ENCODE results near the gene SH3PXD2B.
"Not testable (repeated sequence)": the region's sequence is repeated elsewhere in the genome, so short reads cannot be mapped to it uniquely, and the experiment has no call there.

The SH3PXD2B gene

GRCh38 chr5:172353271-172353812 is 101.0 kb downstream of the SH3PXD2B start:
- H3K9me3 ChIP-seq (ENCODE audit: control insufficient read depth in 1 of 2, low read length in 2 of 2), result no peaks in the 10 kb centered on the region
- H3K36me3 ChIP-seq (ENCODE audit: control insufficient read depth in 1 of 2, insufficient read depth in 2 of 2, low read length in 2 of 2), result peaks cover 32 to 81% of the 10 kb centered on the region in 2 donors
- no peaks in the 10 kb centered on the region for H3K4me1 ChIP-seq (ENCODE audit: control insufficient read depth in 1 of 2, insufficient read depth in 2 of 2, low read length in 2 of 2)
- no peak overlapping the region for H3K27ac ChIP-seq (ENCODE audit: low read length)
- H3K27me3 ChIP-seq (ENCODE audit: low read depth, low read length), result no peaks in the 10 kb centered on the region
- no peak overlapping the region for H3K4me3 ChIP-seq (ENCODE audit: low read depth in 1 of 2, low read length in 2 of 2)

GRCh38 chr5:172352526-172352925 is 101.8 kb downstream of the SH3PXD2B start:
- not testable (repeated sequence) for H3K4me1 ChIP-seq (ENCODE audit: control insufficient read depth in 1 of 2, insufficient read depth in 2 of 2, low read length in 2 of 2); H3K27me3 ChIP-seq (ENCODE audit: low read depth, low read length); H3K4me3 ChIP-seq (ENCODE audit: low read depth in 1 of 2, low read length in 2 of 2); H3K27ac ChIP-seq (ENCODE audit: low read length); H3K9me3 ChIP-seq (ENCODE audit: control insufficient read depth in 1 of 2, low read length in 2 of 2)
- peaks cover 25 to 80% of the 10 kb centered on the region in 2 donors for H3K36me3 ChIP-seq (ENCODE audit: control insufficient read depth in 1 of 2, insufficient read depth in 2 of 2, low read length in 2 of 2)

GRCh38 chr5:172351240-172351778 is 103.0 kb downstream of the SH3PXD2B start:
- Histone ChIP-seq H3K4me1 (ENCODE audit: control insufficient read depth in 1 of 2, insufficient read depth in 2 of 2, low read length in 2 of 2) (no peaks in the 10 kb centered on the region), H3K36me3 (ENCODE audit: control insufficient read depth in 1 of 2, insufficient read depth in 2 of 2, low read length in 2 of 2) (peaks cover 33 to 82% of the 10 kb centered on the region in 2 donors), H3K27ac (ENCODE audit: low read length) (no peak overlapping the region), H3K27me3 (ENCODE audit: low read depth, low read length) (no peaks in the 10 kb centered on the region), H3K4me3 (ENCODE audit: low read depth in 1 of 2, low read length in 2 of 2) (no peak overlapping the region), H3K9me3 (ENCODE audit: control insufficient read depth in 1 of 2, low read length in 2 of 2) (no peaks in the 10 kb centered on the region)

- no peaks in the 10 kb centered on the region for H3K9me3 ChIP-seq (ENCODE audit: control insufficient read depth in 1 of 2, low read length in 2 of 2)
- no peaks in the 10 kb centered on the region for H3K4me1 ChIP-seq (ENCODE audit: control insufficient read depth in 1 of 2, insufficient read depth in 2 of 2, low read length in 2 of 2)
- H3K36me3 ChIP-seq (ENCODE audit: control insufficient read depth in 1 of 2, insufficient read depth in 2 of 2, low read length in 2 of 2), result peaks cover 30 to 82% of the 10 kb centered on the region in 2 donors
- H3K27ac ChIP-seq (ENCODE audit: low read length), result no peak overlapping the region
- H3K4me3 ChIP-seq (ENCODE audit: low read depth in 1 of 2, low read length in 2 of 2), result no peak overlapping the region
- no peaks in the 10 kb centered on the region for H3K27me3 ChIP-seq (ENCODE audit: low read depth, low read length)
These were observed 103.8 kb downstream of the SH3PXD2B start for GRCh38 chr5:172350212-172351181.

- peaks cover 29 to 75% of the 10 kb centered on the region in 2 donors for H3K36me3 ChIP-seq (ENCODE audit: control insufficient read depth in 1 of 2, insufficient read depth in 2 of 2, low read length in 2 of 2)
These were observed 105.6 kb downstream of the SH3PXD2B start for GRCh38 chr5:172348733-172349132.

GRCh38 chr5:172348084-172348483 is 106.2 kb downstream of the SH3PXD2B start:
- Histone ChIP-seq H3K9me3 (ENCODE audit: control insufficient read depth in 1 of 2, low read length in 2 of 2) (no peaks in the 10 kb centered on the region), H3K4me3 (ENCODE audit: low read depth in 1 of 2, low read length in 2 of 2) (no peak overlapping the region), H3K27me3 (ENCODE audit: low read depth, low read length) (no peaks in the 10 kb centered on the region), H3K36me3 (ENCODE audit: control insufficient read depth in 1 of 2, insufficient read depth in 2 of 2, low read length in 2 of 2) (peaks cover 26 to 72% of the 10 kb centered on the region in 2 donors), H3K27ac (ENCODE audit: low read length) (no peak overlapping the region), H3K4me1 (ENCODE audit: control insufficient read depth in 1 of 2, insufficient read depth in 2 of 2, low read length in 2 of 2) (no peaks in the 10 kb centered on the region)

More at GRCh38 chr5:172348733-172349132, 105.6 kb downstream of the SH3PXD2B start:
- not testable (repeated sequence) for H3K4me1 ChIP-seq (ENCODE audit: control insufficient read depth in 1 of 2, insufficient read depth in 2 of 2, low read length in 2 of 2); H3K27me3 ChIP-seq (ENCODE audit: low read depth, low read length); H3K9me3 ChIP-seq (ENCODE audit: control insufficient read depth in 1 of 2, low read length in 2 of 2); H3K27ac ChIP-seq (ENCODE audit: low read length); H3K4me3 ChIP-seq (ENCODE audit: low read depth in 1 of 2, low read length in 2 of 2)

GRCh38 chr5:172347496-172348052 is 106.8 kb downstream of the SH3PXD2B start:
- Histone ChIP-seq H3K27ac (ENCODE audit: low read length) (no peak overlapping the region), H3K27me3 (ENCODE audit: low read depth, low read length) (no peaks in the 10 kb centered on the region), H3K4me1 (ENCODE audit: control insufficient read depth in 1 of 2, insufficient read depth in 2 of 2, low read length in 2 of 2) (no peaks in the 10 kb centered on the region), H3K4me3 (ENCODE audit: low read depth in 1 of 2, low read length in 2 of 2) (no peak overlapping the region), H3K36me3 (ENCODE audit: control insufficient read depth in 1 of 2, insufficient read depth in 2 of 2, low read length in 2 of 2) (peaks cover 26 to 72% of the 10 kb centered on the region in 2 donors), H3K9me3 (ENCODE audit: control insufficient read depth in 1 of 2, low read length in 2 of 2) (no peaks in the 10 kb centered on the region)

- Histone ChIP-seq H3K4me3 (ENCODE audit: low read depth in 1 of 2, low read length in 2 of 2) (no peak overlapping the region), H3K4me1 (ENCODE audit: control insufficient read depth in 1 of 2, insufficient read depth in 2 of 2, low read length in 2 of 2) (no peaks in the 10 kb centered on the region), H3K27me3 (ENCODE audit: low read depth, low read length) (no peaks in the 10 kb centered on the region), H3K27ac (ENCODE audit: low read length) (no peak overlapping the region), H3K9me3 (ENCODE audit: control insufficient read depth in 1 of 2, low read length in 2 of 2) (no peaks in the 10 kb centered on the region), H3K36me3 (ENCODE audit: control insufficient read depth in 1 of 2, insufficient read depth in 2 of 2, low read length in 2 of 2) (peaks cover 21 to 75% of the 10 kb centered on the region in 2 donors)
These were observed 108.4 kb downstream of the SH3PXD2B start for GRCh38 chr5:172345881-172346280.

GRCh38 chr5:172344855-172345409 is 109.4 kb downstream of the SH3PXD2B start:
- H3K4me1 ChIP-seq (ENCODE audit: control insufficient read depth in 1 of 2, insufficient read depth in 2 of 2, low read length in 2 of 2), result no peaks in the 10 kb centered on the region

GRCh38 chr5:172343741-172344140 is 110.6 kb downstream of the SH3PXD2B start:
- Histone ChIP-seq H3K9me3 (ENCODE audit: control insufficient read depth in 1 of 2, low read length in 2 of 2) (no peaks in the 10 kb centered on the region), H3K27me3 (ENCODE audit: low read depth, low read length) (no peaks in the 10 kb centered on the region), H3K4me1 (ENCODE audit: control insufficient read depth in 1 of 2, insufficient read depth in 2 of 2, low read length in 2 of 2) (no peaks in the 10 kb centered on the region), H3K36me3 (ENCODE audit: control insufficient read depth in 1 of 2, insufficient read depth in 2 of 2, low read length in 2 of 2) (peaks cover 24 to 69% of the 10 kb centered on the region in 2 donors), H3K27ac (ENCODE audit: low read length) (no peak overlapping the region), H3K4me3 (ENCODE audit: low read depth in 1 of 2, low read length in 2 of 2) (no peak overlapping the region)

More at GRCh38 chr5:172344855-172345409, 109.4 kb downstream of the SH3PXD2B start:
- Histone ChIP-seq H3K27me3 (ENCODE audit: low read depth, low read length) (no peaks in the 10 kb centered on the region), H3K36me3 (ENCODE audit: control insufficient read depth in 1 of 2, insufficient read depth in 2 of 2, low read length in 2 of 2) (peaks cover 22 to 69% of the 10 kb centered on the region in 2 donors), H3K27ac (ENCODE audit: low read length) (no peak overlapping the region), H3K4me3 (ENCODE audit: low read depth in 1 of 2, low read length in 2 of 2) (no peak overlapping the region), H3K9me3 (ENCODE audit: control insufficient read depth in 1 of 2, low read length in 2 of 2) (no peaks in the 10 kb centered on the region)

GRCh38 chr5:172342918-172343317 is 111.4 kb downstream of the SH3PXD2B start:
- H3K4me3 ChIP-seq (ENCODE audit: low read depth in 1 of 2, low read length in 2 of 2), result no peak overlapping the region
- no peaks in the 10 kb centered on the region for H3K27me3 ChIP-seq (ENCODE audit: low read depth, low read length)
- H3K27ac ChIP-seq (ENCODE audit: low read length), result no peak overlapping the region
- no peaks in the 10 kb centered on the region for H3K9me3 ChIP-seq (ENCODE audit: control insufficient read depth in 1 of 2, low read length in 2 of 2)
- H3K4me1 ChIP-seq (ENCODE audit: control insufficient read depth in 1 of 2, insufficient read depth in 2 of 2, low read length in 2 of 2), result no peaks in the 10 kb centered on the region
- peaks cover 24 to 69% of the 10 kb centered on the region in 2 donors for H3K36me3 ChIP-seq (ENCODE audit: control insufficient read depth in 1 of 2, insufficient read depth in 2 of 2, low read length in 2 of 2)

Measured in muscle layer of duodenum (tissue), 2 donors.